ENCODE measurements around the gene PTPRT. TPM values are rescaled to one million over a fixed set of nuclear protein-coding genes. Genes with fewer than 3 reads are reported as not detected.

The PTPRT gene
- total RNA-seq, 1 donor from 2014 or later: not detected

DNA sequence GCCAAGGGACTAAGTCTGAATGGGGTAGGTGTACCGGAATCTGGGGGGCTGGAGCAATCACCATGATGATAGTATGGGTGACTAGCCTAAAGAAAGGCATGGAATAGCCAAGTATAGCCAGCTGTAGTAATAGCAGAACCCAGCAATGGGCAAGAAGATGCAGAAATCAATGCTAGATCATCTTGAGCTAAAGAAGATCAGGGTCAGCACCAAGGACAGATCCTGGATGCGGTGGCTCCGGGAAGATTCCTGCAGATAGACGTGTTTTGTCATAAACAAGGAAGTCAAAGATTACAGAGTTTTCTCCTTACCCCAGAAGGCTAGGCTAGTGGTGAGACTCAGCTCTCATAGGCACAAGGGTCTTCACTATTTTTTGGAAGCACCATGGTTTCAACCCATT is 1009.9 kb downstream of the PTPRT start:
- DNase-seq (ENCODE audit: extremely low read depth, low read depth, low spot score): no peak

DNA sequence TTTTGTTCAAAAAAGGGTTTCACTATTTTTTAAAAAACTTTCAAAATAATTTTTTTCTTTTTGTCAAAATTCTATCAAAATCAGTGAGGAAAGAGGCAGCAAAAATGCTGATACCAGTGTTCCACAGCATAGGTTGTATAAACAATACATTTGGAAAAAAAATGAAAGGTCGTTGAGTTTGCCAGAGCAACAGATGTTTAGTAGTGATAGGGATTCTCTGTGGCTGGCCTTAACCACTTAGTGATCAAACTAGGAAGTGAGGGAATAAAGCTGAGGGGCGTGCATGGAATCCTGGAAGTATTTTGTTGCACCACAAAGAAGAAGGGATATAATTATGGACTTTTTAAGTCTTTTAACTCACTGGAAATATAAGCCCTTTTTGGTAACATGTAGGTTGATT is 1016.3 kb downstream of the PTPRT start:
- DNase-seq (ENCODE audit: extremely low read depth, low read depth, low spot score): no peak

DNA sequence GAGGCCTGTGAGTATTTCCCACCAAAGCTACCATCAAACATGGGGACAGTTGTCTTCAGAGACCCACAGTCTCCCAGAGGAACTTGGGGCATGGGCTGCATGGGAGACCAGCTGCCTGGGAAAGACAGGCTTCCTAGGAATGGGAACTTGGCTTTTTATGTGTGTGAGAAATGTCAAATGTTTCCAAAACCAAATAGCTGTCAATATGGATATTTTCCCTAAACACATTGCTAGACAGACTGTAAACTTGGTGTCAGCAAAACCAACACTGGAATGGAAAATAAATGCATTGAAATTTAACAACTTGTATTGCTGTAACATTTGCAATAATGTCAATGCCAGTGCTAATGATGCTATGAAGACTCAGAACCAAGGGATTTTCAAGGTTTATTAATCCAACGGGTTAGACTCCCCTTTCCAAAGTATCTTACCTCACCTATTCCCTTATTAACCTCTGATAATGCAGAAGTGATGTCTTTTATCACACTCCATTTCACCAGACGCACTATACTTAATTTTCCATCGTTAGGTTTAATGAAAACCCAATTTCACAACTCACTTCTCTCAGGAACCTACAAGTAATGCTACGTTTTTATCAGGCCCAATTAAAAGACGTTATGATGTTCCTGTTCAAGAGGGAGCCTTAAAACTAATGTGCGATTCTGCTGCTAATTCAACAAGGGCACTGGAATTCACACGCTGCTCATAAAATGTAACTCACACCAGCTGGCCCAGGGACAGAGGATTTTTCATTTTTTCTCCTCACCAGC is 1025.4 kb downstream of the PTPRT start:
- no peak for DNase-seq (ENCODE audit: extremely low read depth, low read depth, low spot score)

DNA sequence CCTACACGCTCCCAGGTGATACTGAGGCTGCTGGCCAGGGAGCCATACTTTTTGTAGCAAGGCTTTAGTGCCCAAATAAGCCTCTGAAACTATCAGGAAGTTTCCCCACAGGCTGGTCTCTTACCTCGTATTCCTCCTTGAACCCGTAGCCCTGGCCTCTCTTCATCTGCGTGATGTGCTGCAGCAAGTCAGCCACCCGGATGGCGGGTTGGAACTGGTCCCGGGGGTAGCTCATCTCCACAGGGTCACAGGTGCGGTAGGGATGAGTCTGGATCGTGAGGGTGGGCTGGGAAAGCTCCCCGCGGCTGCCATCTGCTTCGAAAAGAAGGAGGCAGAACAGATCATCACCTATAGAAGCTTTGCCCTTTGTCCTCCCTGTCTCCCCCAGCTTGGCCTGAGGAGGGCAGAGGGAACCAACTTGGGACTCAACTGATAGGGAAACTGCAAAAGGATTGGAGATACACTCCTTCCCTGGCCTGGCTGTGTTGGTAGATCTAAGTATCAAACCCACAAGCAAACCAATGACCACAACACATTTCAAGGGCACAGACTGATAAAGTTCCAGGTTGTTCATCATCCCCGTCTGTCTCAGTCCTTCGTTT is 1028.4 kb downstream of the PTPRT start:
- DNase-seq (ENCODE audit: extremely low read depth, low read depth, low spot score): no peak

DNA sequence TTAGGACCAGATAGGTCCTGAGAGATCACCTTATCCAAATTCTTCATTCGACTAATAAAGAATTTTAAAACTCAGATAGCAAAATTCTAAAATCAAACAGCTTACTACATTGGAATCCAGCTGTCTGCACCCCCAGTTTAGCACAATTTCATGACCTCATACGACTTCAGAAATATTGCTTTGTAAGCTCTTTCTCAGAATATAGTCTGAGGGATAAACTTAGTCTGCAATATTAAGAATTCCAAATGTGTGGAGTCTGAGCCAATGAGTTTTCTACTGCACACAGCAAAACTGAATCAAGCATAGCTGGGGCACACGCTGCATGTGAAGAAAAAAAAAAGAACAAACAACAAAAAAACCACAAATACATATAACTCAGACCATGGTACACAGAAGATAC is 1029.9 kb downstream of the PTPRT start:
- DNase-seq (ENCODE audit: extremely low read depth, low read depth, low spot score): no peak

DNA sequence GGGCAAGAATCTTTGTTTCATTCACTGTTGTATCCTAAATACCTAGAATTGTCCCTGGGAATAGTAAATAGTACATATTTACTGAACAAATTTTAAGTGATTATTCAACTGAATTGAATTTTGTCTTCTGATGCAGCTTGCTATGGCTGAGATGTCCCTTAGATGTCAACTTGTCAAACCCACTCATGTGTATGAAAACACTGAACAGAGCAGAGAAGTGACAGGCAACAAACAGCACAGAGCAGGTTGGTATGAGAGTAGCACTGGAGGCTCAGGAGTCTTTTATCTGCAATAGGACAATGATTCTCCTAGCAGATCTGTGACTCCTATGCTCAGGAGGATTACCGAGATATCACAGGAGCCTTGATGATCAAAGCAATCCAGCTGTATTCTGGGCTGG is 1031.4 kb downstream of the PTPRT start:
- no peak for DNase-seq (ENCODE audit: extremely low read depth, low read depth, low spot score)

DNA sequence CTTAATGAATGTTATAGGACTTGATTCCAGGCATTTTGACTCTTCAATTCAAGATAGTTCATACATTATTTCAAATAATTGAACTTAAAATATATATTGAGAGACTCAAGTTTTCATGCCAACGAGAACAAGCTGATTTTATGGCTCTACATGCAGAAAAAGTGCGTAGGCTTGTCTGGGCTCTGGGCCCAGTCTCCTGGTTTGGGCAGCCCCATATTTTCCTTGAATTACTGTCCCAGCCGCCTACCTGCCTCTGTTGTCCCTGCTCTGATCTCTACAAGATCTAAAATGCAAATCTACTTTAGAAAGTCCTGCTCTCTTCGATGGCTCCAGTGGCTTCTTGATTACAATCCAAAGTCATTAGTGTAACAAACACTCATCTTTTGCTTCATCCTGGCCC is 1034.1 kb downstream of the PTPRT start:
- no peak for DNase-seq (ENCODE audit: extremely low read depth, low read depth, low spot score)

DNA sequence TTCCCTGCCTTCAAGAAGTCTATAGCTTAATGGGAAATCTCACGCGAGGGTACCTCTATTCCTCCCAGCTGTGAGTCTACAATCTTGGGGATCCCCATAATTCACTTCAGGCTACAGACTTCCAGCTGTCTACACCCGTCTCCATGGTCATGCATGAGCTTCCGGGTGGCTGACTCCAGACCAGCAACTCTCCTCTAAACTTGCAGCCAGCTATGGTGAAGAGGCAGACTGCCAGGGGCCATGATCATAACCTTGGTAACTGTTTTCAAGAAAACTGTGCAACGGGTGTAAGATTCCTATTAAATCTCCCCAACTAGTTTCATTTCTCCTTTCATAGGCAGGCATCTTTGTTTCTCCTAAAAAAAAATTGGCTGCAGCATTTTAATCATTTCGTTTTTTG is 1037.1 kb downstream of the PTPRT start:
- DNase-seq (ENCODE audit: extremely low read depth, low read depth, low spot score): no peak

DNA sequence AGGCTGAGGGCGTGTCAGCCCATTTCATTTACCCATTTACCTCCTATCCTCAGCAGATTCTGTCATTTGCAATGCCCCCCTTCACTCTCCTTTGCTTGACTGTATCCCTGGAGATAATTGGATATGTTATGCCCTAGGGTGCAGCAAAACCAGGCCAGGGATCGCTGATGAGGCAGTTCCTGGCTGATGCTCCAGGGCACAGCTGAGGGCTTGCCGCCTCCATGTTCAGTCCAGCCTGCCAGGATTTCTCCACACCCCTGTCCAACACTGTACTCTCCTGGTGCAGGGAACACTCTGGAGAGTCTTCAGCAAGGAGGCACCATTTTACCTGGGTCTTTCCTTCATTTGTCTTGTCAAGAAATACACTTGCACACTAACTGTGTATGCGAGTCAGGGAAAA is 1039.5 kb downstream of the PTPRT start:
- DNase-seq (ENCODE audit: extremely low read depth, low read depth, low spot score): no peak

DNA sequence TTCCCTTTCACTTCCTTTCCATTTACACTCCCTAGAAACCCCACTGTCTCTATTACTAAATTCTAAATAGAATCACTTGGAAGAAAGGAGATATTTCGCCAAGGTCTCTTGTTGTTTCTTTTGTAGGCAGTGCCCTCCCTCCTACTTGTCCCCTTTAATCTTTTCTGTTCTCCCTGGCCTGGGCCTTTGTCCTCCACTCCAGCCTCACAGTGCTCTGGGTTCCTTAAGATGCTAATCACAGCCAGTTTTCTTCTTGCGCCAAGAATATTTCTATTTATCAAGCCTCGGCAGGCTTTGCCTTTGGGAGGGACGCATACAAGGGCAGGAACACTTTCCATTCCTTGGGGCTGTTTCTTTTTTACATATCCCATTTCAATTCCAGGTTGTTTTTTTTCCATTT is 1051.0 kb downstream of the PTPRT start:
- no peak for DNase-seq (ENCODE audit: extremely low read depth, low read depth, low spot score)

DNA sequence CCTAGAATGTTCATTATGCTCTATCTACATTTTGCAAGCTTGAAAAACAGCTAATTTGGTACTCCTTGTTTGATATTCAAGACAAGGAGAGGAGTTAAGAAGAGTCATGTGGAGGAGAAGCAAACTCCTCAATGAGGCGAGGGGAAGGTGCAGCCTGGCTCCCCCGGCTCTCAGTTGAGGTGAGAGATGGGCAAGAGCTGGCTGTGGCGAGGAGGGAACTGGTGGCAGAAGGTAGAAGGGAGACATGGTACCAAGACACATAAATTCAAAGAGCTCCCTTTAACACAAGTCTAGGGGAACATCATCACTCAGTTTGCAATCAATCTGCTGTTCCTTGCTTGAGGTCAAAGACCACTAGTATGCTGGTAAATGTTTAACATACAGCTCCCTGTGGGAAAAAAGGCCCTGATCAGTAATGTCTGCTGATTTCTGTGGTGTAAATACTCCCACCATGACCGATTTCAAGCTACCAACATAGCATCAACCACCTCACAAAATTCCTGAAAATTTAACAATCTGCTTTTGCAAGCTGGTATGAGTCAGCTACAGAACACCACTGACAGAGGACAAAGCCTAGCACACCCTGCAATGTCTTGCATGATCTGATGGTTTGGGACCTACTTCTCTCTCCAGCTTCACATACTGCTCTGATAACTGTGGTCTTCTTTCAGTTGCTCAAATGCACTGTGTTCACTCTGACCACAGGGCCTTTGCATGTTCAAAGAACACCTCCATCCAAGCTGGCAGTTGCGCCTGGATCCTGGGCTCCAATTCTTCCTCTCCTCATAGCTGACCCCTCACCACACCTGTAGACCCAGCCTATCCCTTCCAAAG is 1055.2 kb downstream of the PTPRT start:
- no peak for DNase-seq (ENCODE audit: extremely low read depth, low read depth, low spot score)

DNA sequence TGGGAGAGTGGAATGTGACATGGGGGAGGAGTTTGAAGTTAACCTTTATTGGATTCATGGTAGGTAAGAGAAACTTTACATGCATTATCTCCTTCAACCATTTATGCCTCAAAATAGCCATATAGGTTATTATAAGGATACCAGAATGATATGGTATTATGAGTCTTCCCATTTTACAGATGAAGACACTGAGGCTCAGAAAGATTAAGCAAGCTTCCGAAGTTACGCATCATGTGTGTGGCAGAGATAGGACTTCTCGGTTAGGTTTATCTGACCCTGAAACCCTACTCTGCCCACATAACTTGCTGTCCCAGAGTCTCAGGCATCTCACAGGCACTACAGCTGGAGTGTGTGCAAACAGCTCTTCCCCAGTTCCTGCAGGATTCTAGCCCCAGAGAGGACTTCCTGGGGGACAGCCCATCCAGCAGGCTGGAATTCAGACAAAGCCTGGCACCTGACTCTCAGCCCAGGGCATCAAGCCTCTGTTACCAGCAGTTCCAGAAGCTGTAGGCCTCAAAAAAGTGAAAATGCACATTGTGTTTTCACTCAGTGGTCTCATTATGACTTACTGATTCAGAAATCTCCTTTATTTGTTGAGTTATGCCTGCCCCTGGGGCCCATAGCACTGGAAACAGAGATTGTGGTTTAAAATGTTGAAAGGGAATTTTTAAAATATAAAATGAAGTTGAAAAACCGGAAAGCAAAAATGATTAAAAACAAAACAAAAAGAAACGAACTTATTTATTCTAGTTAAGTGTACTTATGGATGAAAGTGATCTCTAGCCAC is 1058.7 kb downstream of the PTPRT start:
- no peak for DNase-seq (ENCODE audit: extremely low read depth, low read depth, low spot score)

DNA sequence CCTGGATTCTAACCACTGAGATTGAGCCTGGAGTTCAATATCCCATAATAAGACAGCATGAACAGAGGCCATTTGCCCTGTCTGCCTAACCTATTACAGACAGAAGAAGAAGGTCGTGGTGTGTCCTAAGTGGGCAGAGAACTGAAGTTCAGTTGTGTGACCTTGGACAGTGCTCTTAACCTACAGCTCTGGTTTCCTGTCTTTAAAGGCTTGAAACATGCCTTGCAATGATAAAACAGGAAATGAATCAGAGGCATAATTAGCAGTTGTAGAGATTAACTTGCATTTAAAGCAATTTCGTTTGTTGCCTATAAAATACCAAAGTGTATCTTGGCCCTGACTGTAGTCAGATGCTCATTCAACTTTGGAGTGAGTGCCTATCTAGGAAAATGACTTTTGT is 1064.3 kb downstream of the PTPRT start:
- no peak for DNase-seq (ENCODE audit: extremely low read depth, low read depth, low spot score)

DNA sequence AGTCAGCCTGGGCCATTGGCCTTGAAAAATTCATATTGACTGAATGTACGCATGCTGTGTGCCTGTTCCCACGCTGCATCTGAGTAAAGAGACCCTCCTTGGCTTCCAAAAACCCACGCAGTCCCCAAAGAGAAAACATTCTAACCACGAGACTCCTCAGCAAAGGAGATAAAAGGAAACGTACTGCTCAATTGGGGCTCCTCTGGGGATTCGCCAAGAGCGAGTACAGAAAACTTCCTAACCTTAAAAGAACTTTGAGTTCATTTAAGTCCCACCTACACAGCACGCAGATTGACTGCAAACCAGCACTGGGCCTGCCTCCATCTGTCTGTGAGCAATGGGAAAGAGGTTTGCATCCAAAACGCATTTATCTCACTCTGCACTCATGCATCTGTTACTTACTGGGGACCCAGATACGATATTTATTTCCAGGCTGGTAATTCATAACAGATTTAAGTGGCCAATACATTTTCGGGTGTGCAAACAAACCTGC is 1065.7 kb downstream of the PTPRT start:
- DNase-seq (ENCODE audit: extremely low read depth, low read depth, low spot score): no peak

DNA sequence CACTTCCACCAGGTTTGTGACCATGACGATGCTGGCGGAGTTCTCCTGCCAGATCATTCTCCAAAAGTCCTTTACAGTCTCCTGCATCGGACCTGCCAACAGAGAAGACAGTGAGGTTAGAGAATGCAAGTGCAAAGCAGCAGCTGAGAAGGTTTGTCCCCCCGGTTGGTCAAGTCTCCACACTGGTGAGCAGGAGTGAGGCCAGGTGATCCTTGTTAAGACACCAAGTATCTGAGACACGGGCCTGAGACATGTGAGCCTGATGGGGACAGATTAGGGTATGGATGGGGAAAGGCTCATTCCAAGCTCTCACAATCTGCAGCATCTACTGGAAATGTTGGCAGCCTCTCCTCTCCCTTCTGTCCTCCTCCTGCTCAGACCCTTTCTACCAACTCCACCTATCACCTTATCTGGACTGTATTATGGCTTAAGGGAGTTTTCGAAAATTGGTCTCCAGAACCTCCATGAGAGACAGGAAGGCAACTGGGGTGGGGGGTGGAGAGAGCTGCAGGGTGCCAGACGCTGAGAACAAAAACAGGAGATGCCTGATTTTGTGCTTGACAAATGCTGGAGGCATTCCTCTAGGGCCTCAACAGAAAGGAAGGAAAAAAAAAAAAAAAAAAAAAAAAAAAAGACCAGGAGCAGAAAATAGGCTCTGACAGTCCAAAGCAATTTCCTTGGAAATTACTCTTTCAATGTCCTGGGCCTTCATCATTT is 1071.1 kb downstream of the PTPRT start:
- no peak for DNase-seq (ENCODE audit: extremely low read depth, low read depth, low spot score)

DNA sequence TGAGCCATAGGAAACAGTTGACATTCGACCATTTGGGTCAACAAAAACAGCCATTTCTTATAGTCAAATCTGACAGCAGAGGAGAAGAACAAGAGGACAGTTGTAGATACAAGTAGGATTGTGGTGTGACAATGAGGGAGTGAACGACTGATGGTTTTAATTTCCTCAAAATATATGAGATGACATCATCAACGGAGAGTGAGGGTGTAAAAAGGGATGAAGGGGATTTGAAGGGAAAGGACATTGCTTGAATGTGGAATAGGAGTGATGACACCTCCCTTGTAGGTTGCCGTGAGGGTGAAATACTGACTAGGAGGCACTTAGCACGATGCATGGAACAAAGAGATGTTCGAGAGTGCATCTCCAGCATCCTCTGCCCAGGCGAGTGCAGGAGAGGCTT is 1071.7 kb downstream of the PTPRT start:
- no peak for DNase-seq (ENCODE audit: extremely low read depth, low read depth, low spot score)

DNA sequence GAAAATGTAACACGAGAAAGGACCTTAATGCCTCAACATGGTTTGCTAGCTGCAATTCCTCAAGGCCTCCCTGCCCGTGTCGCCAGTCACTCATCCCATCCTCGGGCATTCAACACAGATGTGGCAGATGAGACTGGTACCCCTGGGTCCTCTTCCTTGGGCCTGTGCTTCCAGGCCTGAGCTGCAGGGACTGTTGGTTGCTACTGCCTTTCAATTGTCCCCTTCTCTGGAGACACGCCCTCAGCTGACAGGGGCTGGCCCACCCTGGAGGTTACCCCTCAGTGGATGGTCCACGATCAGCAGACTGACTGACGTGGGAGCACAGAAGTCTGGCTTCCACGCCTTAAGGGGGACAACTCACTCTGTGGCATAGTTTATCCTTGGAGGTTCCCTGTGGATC is 1076.5 kb downstream of the PTPRT start:
- DNase-seq (ENCODE audit: extremely low read depth, low read depth, low spot score): no peak

DNA sequence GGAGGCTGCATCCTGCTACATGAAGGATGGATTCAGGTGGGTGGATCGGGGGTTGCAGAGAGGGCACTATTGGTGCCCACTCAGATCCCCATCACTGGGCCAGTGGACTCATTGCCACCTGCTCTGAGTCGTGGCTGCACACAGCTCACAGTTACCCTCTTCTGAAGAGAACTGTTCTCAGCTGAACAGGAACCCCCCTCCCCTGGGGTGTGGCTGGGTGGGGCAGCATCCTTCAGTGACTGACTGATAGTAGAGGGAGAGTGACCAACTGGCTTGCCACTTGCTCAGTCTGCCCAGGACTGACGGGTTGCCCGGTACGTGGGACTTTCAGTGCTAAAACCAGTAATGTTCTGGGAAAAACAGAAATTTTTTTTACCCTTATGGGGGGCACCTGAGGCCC is 1077.5 kb downstream of the PTPRT start:
- DNase-seq (ENCODE audit: extremely low read depth, low read depth, low spot score): no peak

DNA sequence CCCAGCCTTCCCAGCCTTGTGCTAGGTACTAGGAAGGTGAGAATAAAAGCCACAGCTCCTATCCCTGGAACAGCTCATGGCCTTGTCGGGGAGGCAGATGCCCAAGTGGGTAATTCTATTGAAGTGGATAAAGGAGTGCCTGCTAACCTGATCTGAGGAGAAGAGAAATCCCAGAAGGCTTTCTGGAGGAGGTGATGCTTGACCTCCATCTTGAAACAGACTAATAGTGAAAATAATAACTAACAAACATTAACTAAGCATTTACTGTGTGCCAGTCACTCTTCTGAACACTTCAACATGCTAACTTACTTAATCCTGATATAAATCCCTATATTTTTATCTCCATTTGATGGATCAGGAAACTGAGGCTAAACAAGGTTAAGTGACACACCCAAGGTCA is 1078.4 kb downstream of the PTPRT start:
- DNase-seq (ENCODE audit: extremely low read depth, low read depth, low spot score): no peak

DNA sequence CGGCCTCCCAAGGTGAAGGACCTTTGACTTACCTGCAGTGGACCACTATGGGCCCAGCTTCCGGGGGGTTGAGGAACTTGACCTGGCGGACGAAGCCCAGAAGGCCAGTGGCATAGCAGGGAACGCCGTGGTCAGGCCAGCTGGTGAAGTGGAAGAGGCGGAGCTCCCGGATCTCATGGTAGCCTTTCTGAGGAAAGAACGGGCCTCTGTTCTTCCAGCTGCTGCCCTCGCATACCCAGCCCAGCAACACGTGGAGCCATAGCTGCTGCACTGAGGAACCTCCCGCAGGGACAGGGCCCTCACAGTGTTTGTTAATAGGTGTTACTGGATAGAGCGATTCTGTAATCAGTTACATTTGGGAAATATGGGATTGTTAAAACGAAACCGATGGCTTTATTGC is 1079.4 kb downstream of the PTPRT start:
- no peak for DNase-seq (ENCODE audit: extremely low read depth, low read depth, low spot score)

All from glomerular endothelial cell (primary cell).